ENCODE measurements around the gene PCDHA13.
"Not testable (repeated sequence)": the region's sequence is repeated elsewhere in the genome, so short reads cannot be mapped to it uniquely, and the experiment has no call there.

The PCDHA13 gene

GRCh38 chr5:140862441-140863295, 19.3 kb upstream of the PCDHA13 start:
- no peak for TF ChIP-seq CTCF (IDR thresholded peaks at IDR 0.05; ENCODE audit: low read depth, low read length)
- H3K4me3 ChIP-seq (replicated peaks in 1 of 2; ENCODE audit: low read depth in 2 of 2, low read length in 2 of 2) = no peak overlapping the region
- no peak for DNase-seq (ENCODE audit: low read depth in 2 of 2)

GRCh38 chr5:140868721-140869554, 13.0 kb upstream of the PCDHA13 start, which contains the start of gene PCDHA11:
Gene PCDHA11, plus strand, starts transcription at chr5:140868957. Its CDS starts 147 bp downstream, at chr5:140869104.
- no peak within 1 kb of the TSS for H3K4me3 ChIP-seq (replicated peaks in 1 of 2; ENCODE audit: low read depth in 2 of 2, low read length in 2 of 2)
- DNase-seq (ENCODE audit: low read depth in 2 of 2) = peak in 1 of 2 donors; percentile 10
- TF ChIP-seq CTCF (IDR thresholded peaks at IDR 0.05; ENCODE audit: low read depth, low read length) = peak; percentile 20

GRCh38 chr5:140869555-140869886, 12.4 kb upstream of the PCDHA13 start:
- peak in 1 of 2 donors; percentile 33 for DNase-seq (ENCODE audit: low read depth in 2 of 2)
- H3K4me3 ChIP-seq (replicated peaks in 1 of 2; ENCODE audit: low read depth in 2 of 2, low read length in 2 of 2) = no peak overlapping the region
- TF ChIP-seq CTCF (IDR thresholded peaks at IDR 0.05; ENCODE audit: low read depth, low read length) = no peak

GRCh38 chr5:140870221-140871201, 11.4 kb upstream of the PCDHA13 start:
- TF ChIP-seq CTCF (IDR thresholded peaks at IDR 0.05; ENCODE audit: low read depth, low read length) = no peak
- DNase-seq (ENCODE audit: low read depth in 2 of 2) = no peak
- H3K4me3 ChIP-seq (replicated peaks in 1 of 2; ENCODE audit: low read depth in 2 of 2, low read length in 2 of 2) = no peak overlapping the region

GRCh38 chr5:140875085-140876065, 6.5 kb upstream of the PCDHA13 start, which contains the start of gene PCDHA12:
Gene PCDHA12, plus strand, starts transcription at chr5:140875308. Its CDS starts 165 bp downstream, at chr5:140875473.
- TF ChIP-seq CTCF (IDR thresholded peaks at IDR 0.05; ENCODE audit: low read depth, low read length) = no peak
- H3K4me3 ChIP-seq (replicated peaks in 1 of 2; ENCODE audit: low read depth in 2 of 2, low read length in 2 of 2) = no peak within 1 kb of the TSS

GRCh38 chr5:140876541-140877261, 5.2 kb upstream of the PCDHA13 start:
- not testable (repeated sequence) for DNase-seq (ENCODE audit: low read depth in 2 of 2); H3K4me3 ChIP-seq (replicated peaks in 1 of 2; ENCODE audit: low read depth in 2 of 2, low read length in 2 of 2)

More at GRCh38 chr5:140875085-140876065, 6.5 kb upstream of the PCDHA13 start, which contains the start of gene PCDHA12:
- peak in 1 of 2 donors; percentile 9 for DNase-seq (ENCODE audit: low read depth in 2 of 2)

Data from cardiac fibroblast (primary cell).